KMS-11 (cell line): ENCODE measurements around the gene C5orf46.

Source experiments
- H2AFZ ChIP-seq: fragments of 200-600 bp; sonication (generic); 2 replicates; pipeline ENCODE4 v1.6.1; 2016; ENCODE audit warnings: antibody characterized with exemption, mixed run types, low read depth
- H3K27ac ChIP-seq: fragments of 200-600 bp; sonication (generic); 2 replicates; pipeline ENCODE4 v1.6.1; 2016; ENCODE audit warnings: mild to moderate bottlenecking, mixed run types
- H3K27me3 ChIP-seq: fragments of 200-600 bp; sonication (generic); 2 replicates; pipeline ENCODE4 v1.6.1; 2017; ENCODE audit warnings: mild to moderate bottlenecking, low read depth, mixed run types, moderate library complexity; ENCODE audit not compliant: insufficient read depth
- H3K36me3 ChIP-seq: fragments of 200-600 bp; sonication (generic); 2 replicates; pipeline ENCODE4 v1.6.1; 2017; ENCODE audit warnings: mild to moderate bottlenecking, mixed run types; ENCODE audit not compliant: insufficient read depth
- H3K4me1 ChIP-seq: fragments of 200-600 bp; sonication (generic); 2 replicates; pipeline ENCODE4 v1.6.1; 2016; ENCODE audit warnings: mild to moderate bottlenecking, low read depth, mixed run types; ENCODE audit not compliant: poor library complexity, severe bottlenecking
- H3K4me2 ChIP-seq: fragments of 200-600 bp; sonication (generic); 2 replicates; pipeline ENCODE4 v1.7.0; 2016; ENCODE audit warnings: mild to moderate bottlenecking, mixed run types
- H3K4me3 ChIP-seq: fragments of 200-600 bp; sonication (generic); IDR thresholded peaks from 2 replicates; pipeline ENCODE4 v1.6.1; 2017; ENCODE audit warnings: low read depth, low read length, mixed read lengths; ENCODE audit not compliant: insufficient read depth
- H3K79me2 ChIP-seq: fragments of 200-600 bp; sonication (generic); 2 replicates; pipeline ENCODE4 v1.6.1; 2016; ENCODE audit warnings: low read depth, mixed run types; ENCODE audit not compliant: insufficient read depth
- H3K9ac ChIP-seq: fragments of 200-600 bp; sonication (generic); 2 replicates; pipeline ENCODE4 v1.6.1; 2016; ENCODE audit warnings: mild to moderate bottlenecking, mixed run types
- H4K20me1 ChIP-seq: fragments of 200-600 bp; sonication (generic); 2 replicates; pipeline ENCODE4 v1.6.1; 2016; ENCODE audit warnings: mild to moderate bottlenecking, mixed run types; ENCODE audit not compliant: insufficient read depth
- TF ChIP-seq, protein P1 (sequence below): fragments of 200-600 bp; sonication (generic); conservative IDR thresholded peaks from 2 replicates; pipeline ENCODE4 v1.6.1; 2017; ENCODE audit warnings: low read depth, mild to moderate bottlenecking, antibody characterized with exemption, low read length, moderate library complexity, mixed read lengths

C5orf46 gene

DNA sequence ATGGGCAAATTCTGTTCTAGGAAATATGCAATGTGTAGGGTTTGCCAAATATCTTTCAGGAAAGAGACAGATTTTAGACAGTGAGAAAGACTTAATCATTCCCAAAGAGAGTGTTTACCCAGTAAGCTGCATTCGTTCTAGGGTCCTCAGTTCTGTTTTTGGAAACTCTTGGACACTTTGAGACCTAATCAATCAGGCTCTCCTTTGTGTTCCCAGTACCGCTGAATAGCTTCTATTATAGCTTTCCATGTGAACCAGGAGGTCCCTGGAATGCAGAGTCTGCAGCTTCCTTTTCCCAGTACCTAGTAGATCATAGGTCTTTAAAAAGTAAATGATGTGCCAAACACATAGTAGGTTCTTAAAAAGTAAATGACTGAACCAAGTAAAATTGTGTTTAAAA, 63.5 kb downstream of the C5orf46 start:
- no peaks in the 10 kb centered on the region for H3K79me2 ChIP-seq
- H3K4me1 ChIP-seq = no peaks in the 10 kb centered on the region
- H3K4me3 ChIP-seq = no peak overlapping the region
- H3K4me2 ChIP-seq = no peak overlapping the region
- no peaks in the 10 kb centered on the region for H4K20me1 ChIP-seq
- H3K9ac ChIP-seq = no peak overlapping the region
- H3K27me3 ChIP-seq = no peaks in the 10 kb centered on the region
- TF ChIP-seq, protein P1, sequence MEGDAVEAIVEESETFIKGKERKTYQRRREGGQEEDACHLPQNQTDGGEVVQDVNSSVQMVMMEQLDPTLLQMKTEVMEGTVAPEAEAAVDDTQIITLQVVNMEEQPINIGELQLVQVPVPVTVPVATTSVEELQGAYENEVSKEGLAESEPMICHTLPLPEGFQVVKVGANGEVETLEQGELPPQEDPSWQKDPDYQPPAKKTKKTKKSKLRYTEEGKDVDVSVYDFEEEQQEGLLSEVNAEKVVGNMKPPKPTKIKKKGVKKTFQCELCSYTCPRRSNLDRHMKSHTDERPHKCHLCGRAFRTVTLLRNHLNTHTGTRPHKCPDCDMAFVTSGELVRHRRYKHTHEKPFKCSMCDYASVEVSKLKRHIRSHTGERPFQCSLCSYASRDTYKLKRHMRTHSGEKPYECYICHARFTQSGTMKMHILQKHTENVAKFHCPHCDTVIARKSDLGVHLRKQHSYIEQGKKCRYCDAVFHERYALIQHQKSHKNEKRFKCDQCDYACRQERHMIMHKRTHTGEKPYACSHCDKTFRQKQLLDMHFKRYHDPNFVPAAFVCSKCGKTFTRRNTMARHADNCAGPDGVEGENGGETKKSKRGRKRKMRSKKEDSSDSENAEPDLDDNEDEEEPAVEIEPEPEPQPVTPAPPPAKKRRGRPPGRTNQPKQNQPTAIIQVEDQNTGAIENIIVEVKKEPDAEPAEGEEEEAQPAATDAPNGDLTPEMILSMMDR = no peak
- no peak overlapping the region for H2AFZ ChIP-seq
- H3K36me3 ChIP-seq = no peaks in the 10 kb centered on the region
- H3K27ac ChIP-seq = no peak overlapping the region
